ENCODE results near the gene BBS10. TPM values are rescaled to one million over a fixed set of nuclear protein-coding genes. Genes with fewer than 3 reads are reported as not detected.

Gene BBS10
- total RNA-seq, 4 donors from 2014 or later = 10.4 to 21.6 (median 17.9) TPM

- 75% methylated on average over 5 of the region's 5 CpGs for WGBS
- intact Hi-C loops (cut with DNase I) = no loop called here
- H3K4me3 ChIP-seq = no peak overlapping the region
- no peaks in the 10 kb centered on the region for H3K36me3 ChIP-seq
- no peaks in the 10 kb centered on the region for H3K27me3 ChIP-seq
- no peak overlapping the region for H3K27ac ChIP-seq (replicated peaks in 1 of 4)
- no peak for TF ChIP-seq POLR2AphosphoS5 (IDR thresholded peaks at IDR 0.05)
- no peak for TF ChIP-seq EP300 (IDR thresholded peaks at IDR 0.05)
- no peak for TF ChIP-seq CTCF (IDR thresholded peaks at IDR 0.05)
- no peak for TF ChIP-seq POLR2A (IDR thresholded peaks at IDR 0.05; ENCODE audit: low read depth)
- H3K9me3 ChIP-seq = no peaks in the 10 kb centered on the region
- no peak for DNase-seq (ENCODE audit: extremely low spot score)
- no peaks in the 10 kb centered on the region for H3K4me1 ChIP-seq
These were observed 48.5 kb downstream of the BBS10 start for GRCh38 chr12:76299536-76300296.

Small RNA genes lying within 50 kb of the gene (small RNA-seq; reads per million reads assigned to genes)
- gene RN7SKP172 = 0 reads per million in 3 donors

Other genes starting within 250 kb of the BBS10 start
- gene OSBPL8, start 211.4 kb upstream of the BBS10 start, total RNA-seq = 10 to 100 TPM; 50.0 to 55.0 (median 54.7) TPM

All from esophagus muscularis mucosa (tissue), 4 donors.